HG03558 (cell line): ENCODE data around the gene IFRD2.

Source experiments
- ATAC-seq: cut with Tn5 transposase; IDR thresholded peaks from one replicate; pipeline ENCODE4 v1.9.1; 2021; ENCODE audit warnings: moderate number of reproducible peaks; ENCODE audit not compliant: unreplicated experiment; ENCODE audit errors: extremely low read depth

The IFRD2 gene, protein sequence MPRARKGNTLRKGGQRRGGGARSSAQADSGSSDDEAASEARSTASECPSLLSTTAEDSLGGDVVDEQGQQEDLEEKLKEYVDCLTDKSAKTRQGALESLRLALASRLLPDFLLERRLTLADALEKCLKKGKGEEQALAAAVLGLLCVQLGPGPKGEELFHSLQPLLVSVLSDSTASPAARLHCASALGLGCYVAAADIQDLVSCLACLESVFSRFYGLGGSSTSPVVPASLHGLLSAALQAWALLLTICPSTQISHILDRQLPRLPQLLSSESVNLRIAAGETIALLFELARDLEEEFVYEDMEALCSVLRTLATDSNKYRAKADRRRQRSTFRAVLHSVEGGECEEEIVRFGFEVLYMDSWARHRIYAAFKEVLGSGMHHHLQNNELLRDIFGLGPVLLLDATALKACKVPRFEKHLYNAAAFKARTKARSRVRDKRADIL

GRCh38 chr3:50292159-50293078 lies at the start of gene IFRD2:
TSS of gene IFRD2 (minus strand) at chr3:50292429. CDS start at chr3:50292274, 155 bp downstream.
- ATAC-seq, result peak; percentile 89

DNA sequence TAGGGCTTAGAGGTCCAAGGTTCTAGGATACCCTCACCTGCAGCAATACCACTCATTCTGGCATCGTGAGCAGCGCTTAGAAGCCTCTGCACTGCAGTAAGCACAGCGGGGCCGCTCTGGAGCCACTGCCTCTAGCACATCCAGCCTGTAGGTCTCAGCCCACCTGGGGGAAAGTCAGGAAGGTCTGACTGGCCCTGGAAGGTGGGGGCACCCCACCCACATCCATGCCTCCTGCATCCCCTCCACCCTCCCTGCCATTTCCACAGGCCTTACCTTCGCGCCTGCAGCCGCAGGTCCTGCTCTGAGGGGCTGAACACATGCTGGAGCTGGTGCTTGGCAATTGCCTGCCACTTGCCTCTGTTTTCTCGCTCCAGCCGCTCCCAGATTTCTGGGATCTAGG lies 49.3 kb upstream of the IFRD2 start:
- ATAC-seq, result no peak

- no peak for ATAC-seq
Measured at GRCh38 chr3:50340448-50341329, 48.5 kb upstream of the IFRD2 start, which contains the start of gene RASSF1. TSS of gene RASSF1 (minus strand) at chr3:50340836. CDS start at chr3:50340805, 31 bp downstream.

DNA sequence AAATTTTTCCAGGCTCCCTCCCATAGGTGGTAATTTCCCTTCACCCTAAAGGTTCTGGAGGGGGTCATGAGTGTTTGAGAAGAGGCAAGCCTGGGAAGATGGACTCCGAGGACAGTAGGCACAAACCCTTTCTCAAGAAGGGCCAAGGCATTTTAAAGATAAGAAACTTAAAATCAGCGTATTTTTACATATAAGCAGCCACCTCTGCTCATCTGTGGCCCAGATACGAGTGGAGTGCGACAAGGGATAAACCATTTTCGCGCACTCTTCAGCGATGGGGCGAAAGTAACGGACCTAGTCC lies 47.9 kb upstream of the IFRD2 start:
- no peak for ATAC-seq

- ATAC-seq, result no peak
Measured at GRCh38 chr3:50339485-50340146, 47.4 kb upstream of the IFRD2 start.

- no peak for ATAC-seq
Measured at GRCh38 chr3:50338965-50339364, 46.7 kb upstream of the IFRD2 start.

DNA sequence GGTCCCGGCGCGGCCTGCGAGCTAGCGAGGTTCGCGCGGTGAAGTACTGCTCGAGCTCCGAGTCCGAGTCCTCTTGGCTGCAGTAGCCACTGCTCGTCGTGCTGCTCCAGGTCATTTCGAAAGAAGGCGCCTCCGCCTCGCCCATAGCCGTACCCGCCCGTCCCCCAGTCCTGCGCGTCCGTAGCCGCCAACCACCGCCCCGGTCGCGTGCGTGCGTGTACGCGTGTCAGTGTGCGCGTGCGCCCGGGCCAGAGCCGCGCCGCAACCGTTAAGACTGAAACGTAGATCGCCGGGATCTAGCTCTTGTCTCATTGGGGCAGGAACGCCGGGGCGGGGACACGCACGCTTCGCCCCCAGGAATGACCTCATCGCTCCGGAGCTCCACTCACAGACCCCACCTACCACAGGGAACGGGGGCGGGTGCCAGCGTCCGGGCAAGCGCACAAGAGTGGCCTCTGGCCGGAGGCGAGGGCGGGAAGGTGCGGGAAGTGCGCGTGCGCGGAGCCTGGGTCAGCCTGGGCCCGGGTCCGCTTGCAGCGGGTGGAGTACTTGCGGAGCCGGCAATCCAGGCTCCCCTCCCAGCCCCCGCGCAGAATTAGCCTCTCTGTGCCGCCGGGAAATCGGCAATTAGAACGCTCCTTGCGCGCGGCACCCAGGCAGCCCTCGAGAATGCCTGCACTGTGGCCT lies 45.1 kb upstream of the IFRD2 start:
- ATAC-seq, result peak; percentile 63

GRCh38 chr3:50336452-50337174 lies 44.4 kb upstream of the IFRD2 start:
- peak; percentile 1 for ATAC-seq

DNA sequence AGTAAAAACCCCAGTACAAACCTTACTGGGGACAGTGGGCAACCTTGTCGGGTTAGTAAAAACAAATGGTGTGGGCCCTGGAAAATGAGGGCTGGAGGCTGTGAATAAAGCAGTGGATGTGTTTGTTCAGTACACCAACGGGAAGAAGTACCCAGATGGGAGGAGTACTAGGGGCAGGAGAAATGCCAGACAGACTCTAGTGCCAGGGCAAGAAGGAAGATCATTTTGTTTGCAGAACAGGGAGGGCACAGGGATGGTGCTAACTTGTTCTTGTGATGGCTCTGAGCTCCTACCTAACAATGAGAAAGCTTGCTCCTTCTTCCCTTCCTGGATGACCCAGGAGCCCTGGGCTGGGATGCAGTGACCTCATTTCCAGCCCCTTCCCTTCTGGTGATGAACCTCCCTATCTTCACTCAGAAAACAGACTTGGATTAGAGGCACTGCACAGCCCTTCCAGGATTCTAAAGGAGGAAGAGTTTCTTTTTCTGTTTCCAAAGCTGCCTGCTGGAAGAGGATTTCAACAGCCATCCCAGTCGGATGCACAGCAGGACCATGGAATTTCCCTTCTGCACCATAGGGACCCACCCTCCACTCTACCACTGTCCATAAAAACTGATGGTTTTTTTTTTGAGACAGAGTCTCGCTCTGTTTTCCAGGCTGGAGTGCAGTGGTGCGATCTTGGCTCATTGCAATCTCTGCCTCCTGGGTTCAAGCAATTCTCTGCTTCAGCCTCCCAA lies 42.3 kb upstream of the IFRD2 start:
- ATAC-seq, result no peak

DNA sequence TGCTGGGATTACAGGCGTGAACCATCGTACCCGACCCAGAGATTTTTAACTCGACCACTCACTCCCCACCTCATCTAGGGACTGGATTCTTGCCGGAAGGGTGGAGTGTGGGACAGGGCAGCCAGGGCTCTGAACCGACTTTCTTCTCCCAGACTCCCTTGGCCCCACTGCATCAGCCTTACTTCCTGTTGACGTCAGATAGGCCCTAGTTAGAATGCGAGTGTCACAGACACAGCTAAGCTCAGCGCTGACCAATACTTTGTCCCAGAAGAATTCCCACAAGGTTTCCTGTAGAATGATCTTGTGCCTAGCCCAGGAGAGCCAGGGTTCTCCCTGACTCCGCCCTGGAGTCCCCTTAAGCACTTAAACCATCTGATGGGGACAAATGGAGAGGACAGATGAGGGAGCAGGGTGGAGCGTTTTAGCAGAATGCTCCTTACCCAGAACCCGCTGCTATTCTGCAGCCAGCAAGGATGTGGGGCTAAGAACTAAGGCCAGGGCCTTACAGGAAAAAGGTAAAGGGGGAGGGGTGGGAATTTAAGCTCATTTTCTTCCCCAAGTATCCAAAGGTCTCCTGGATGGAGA lies 41.6 kb upstream of the IFRD2 start:
- no peak for ATAC-seq

DNA sequence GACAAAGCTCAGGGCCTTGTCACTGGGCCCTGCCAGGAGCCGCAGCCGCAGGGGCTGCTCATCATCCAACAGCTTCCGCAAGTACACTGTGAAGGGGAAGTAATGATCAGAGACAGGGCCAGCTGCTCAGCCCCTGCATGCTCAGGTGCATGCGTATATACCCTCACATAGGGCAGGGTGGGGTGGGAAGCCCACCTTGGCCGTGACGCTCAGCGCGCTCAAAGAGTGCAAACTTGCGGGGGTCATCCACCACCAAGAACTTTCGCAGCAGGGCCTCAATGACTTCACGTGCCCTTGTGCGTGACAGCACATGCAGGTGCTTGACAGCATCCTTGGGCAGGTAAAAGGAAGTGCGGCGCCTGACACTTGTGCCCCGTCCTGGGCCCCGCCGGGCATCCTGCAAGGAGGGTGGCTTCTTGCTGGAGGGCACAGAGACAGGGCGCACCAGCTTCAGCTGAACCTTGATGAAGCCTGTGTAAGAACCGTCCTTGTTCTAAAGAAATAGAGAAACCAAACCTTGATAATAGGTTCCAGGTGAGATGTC lies 39.2 kb upstream of the IFRD2 start:
- no peak for ATAC-seq

DNA sequence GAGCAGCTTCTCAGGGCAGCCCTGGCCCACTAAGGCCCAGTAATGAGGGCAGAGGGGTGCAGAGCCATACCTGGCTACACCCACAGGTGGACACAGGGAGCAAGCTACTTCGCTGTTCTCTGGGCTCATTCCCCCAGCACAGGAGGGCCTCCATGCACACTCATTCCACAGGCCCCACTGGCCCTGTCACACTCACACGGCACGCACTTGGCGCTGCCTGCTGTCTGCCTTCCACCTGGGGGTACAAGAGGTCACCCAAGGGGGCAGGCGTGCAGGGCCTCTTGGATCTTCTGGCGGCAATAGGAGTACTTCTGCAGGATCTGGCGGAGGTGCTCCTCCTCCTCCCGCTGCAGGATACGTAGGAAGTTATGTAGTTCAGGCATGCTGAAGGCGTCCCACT lies 38.1 kb upstream of the IFRD2 start:
- ATAC-seq, result no peak

- peak; percentile 44 for ATAC-seq
Measured at GRCh38 chr3:50327943-50328691, 35.9 kb upstream of the IFRD2 start, which contains the start of gene TUSC2. TSS of gene TUSC2 (minus strand) at chr3:50328223. CDS start at chr3:50328099, 124 bp downstream.

GRCh38 chr3:50327129-50327528 lies 34.9 kb upstream of the IFRD2 start:
- ATAC-seq, result no peak

DNA sequence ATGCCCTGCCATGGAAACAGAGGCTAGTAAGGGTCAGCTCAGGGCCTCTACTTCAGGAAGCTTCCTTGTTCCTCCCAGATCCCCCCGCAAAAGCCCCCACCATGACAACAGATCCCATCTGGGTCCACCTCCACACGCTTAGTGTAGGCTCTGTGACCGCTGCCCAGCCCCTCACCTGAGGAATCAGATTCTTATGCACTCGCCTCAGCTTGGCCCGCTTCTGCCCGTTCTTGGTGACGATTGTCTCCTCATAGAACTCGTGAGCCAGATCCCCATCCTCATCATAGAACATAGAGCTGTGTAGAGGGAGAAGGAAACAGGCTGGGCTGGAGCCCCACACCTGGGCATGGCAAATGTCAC lies 33.9 kb upstream of the IFRD2 start:
- no peak for ATAC-seq

- no peak for ATAC-seq
Measured at GRCh38 chr3:50325497-50326181, 33.4 kb upstream of the IFRD2 start.
